Fibroblast of lung (primary cell): ENCODE results near the gene NPTX1.

ENCODE experiments used
- CTCF ChIP-seq, 2 donors: IDR thresholded peaks in 1 of 2; conservative IDR thresholded peaks in 1 of 2; 1 replicate in 1 of 2; 2 replicates in 1 of 2; pipeline ENCODE4 v1.5.1; 2011 to 2012; ENCODE audit warnings: low read length in 2 of 2, control low read depth in 1 of 2, inconsistent platforms in 1 of 2, low read depth in 1 of 2, mild to moderate bottlenecking in 1 of 2
- EZH2 ChIP-seq: IDR thresholded peaks from 2 replicates; pipeline ENCODE4 v1.5.1; 2012; ENCODE audit warnings: low read length, control low read depth, mild to moderate bottlenecking; ENCODE audit errors: missing control alignments

- TF ChIP-seq CTCF (conservative IDR thresholded peaks at IDR 0.05 in 1 of 2, IDR thresholded peaks at IDR 0.05 in 1 of 2; ENCODE audit: low read depth in 1 of 2, low read length in 2 of 2) (no peak), EZH2 (no peak)
Observed at GRCh38 chr17:80511222-80512180, 35.1 kb upstream of the NPTX1 start.
